Esophagus muscularis mucosa (tissue), 4 donors: ENCODE measurements around the gene NVL. TPM values are rescaled to one million over a fixed set of nuclear protein-coding genes. Genes with fewer than 3 reads are reported as not detected.
"Not testable (repeated sequence)": the region's sequence is repeated elsewhere in the genome, so short reads cannot be mapped to it uniquely, and the experiment has no call there.

Source experiments
- DNase-seq: peaks from one replicate; pipeline ENCODE4 v3.0.0-alpha.2; 2017; ENCODE audit errors: extremely low spot score
- H3K27ac ChIP-seq, 4 donors: fragments of 200-600 bp; sonication (generic); replicated peaks in 1 of 4; 1 replicate in 3 of 4; 2 replicates in 1 of 4; pipeline ENCODE4 v1.5.1; 2016 to 2019; ENCODE audit warnings: mild to moderate bottlenecking in 1 of 4
- H3K27me3 ChIP-seq, 4 donors: fragments of 200-600 bp; sonication (generic); one replicate each; pipeline versions ENCODE4 v1.5.1 to v1.6.0; 2016 to 2019
- H3K36me3 ChIP-seq, 4 donors: fragments of 200-600 bp; sonication (generic); one replicate each; pipeline ENCODE4 v1.5.1; 2016 to 2019
- H3K4me1 ChIP-seq, 4 donors: fragments of 200-600 bp; sonication (generic); one replicate each; pipeline ENCODE4 v1.5.1; 2016 to 2019
- H3K4me3 ChIP-seq, 4 donors: fragments of 200-600 bp; sonication (generic); 1 replicate in 2 of 4; 2 replicates in 2 of 4; pipeline ENCODE4 v1.5.1; 2016 to 2019; ENCODE audit warnings: mild to moderate bottlenecking in 4 of 4, moderate library complexity in 1 of 4
- H3K9me3 ChIP-seq, 4 donors: fragments of 200-600 bp; sonication (generic); 1 replicate in 3 of 4; 2 replicates in 1 of 4; pipeline ENCODE4 v1.5.1; 2016 to 2019
- CTCF ChIP-seq, 3 experiments: fragments of 200-600 bp in 2 of 3; fragments of 450-650 bp in 1 of 3; sonication (generic) in 2 of 3; IDR thresholded peaks; one replicate each; pipeline ENCODE4 v1.5.1; 2017 to 2019; ENCODE audit warnings: antibody characterized with exemption in 3 of 3, mild to moderate bottlenecking in 2 of 3, moderate library complexity in 1 of 3
- EP300 ChIP-seq: sonication (generic); formaldehyde crosslinking; IDR thresholded peaks from one replicate; pipeline ENCODE4 v1.6.1; 2017; ENCODE audit warnings: antibody characterized with exemption
- POLR2A ChIP-seq: fragments of 450-650 bp; IDR thresholded peaks from one replicate; pipeline ENCODE4 v1.6.1; 2017; ENCODE audit warnings: antibody characterized with exemption, moderate library complexity, mild to moderate bottlenecking, low read depth
- POLR2AphosphoS5 ChIP-seq, 2 donors: sonication (generic); formaldehyde crosslinking; IDR thresholded peaks; one replicate each; pipeline ENCODE4 v1.6.1; 2017; ENCODE audit warnings: antibody characterized with exemption in 2 of 2
- WGBS: methylation state at CpG from one replicate; pipeline ENCODE4 v1.1.5; 2018; 5-methylcytosine and 5-hydroxymethylcytosine counted together
- intact Hi-C: fragments of 100-400 bp; cut with DNase I; formaldehyde crosslinking; loops from one replicate; pipeline ENCODE4 v1.15.1; 2023
- total RNA-seq, 4 donors: library from RNA; depleted of rRNA; stranded (reverse); fragments of >200 nt; gene quantifications; one replicate each; pipeline versions ENCODE4 v1.1.0 to v1.2.1, GENCODE V29; 2016

NVL gene
- total RNA-seq, 4 donors from 2014 or later: 11.0 to 19.5 (median 15.9) TPM

DNA sequence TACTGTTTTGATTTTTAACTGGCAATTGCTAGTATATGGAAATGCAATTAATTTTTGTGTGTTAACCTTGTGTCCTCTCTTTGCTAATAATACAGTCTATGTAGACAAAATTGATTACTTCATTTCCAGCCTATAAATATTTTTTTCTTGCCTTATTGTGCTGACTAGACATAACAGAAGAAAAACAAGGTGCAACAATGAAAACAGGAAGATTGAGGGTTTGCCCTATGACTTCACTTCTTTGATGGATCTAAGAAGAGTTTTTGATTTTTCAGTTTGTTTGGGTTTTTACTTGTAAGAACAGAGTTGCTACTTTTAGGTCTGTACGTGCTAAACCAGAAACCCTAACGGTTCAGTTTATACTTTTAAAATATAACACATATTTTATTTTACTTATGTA, 18.2 kb upstream of the NVL start:
- Histone ChIP-seq H3K9me3 (peaks cover 0 to 14% (median 14%) of the 10 kb centered on the region in 4 donors), H3K36me3 (no peaks in the 10 kb centered on the region), H3K4me1 (no peaks in the 10 kb centered on the region), H3K27ac (no peak overlapping the region), H3K4me3 (no peak overlapping the region), H3K27me3 (peaks cover 0 to 8% (median 0%) of the 10 kb centered on the region in 4 donors)
- DNase-seq: no peak
- no peak for TF ChIP-seq EP300
- no peak for TF ChIP-seq POLR2A
- no peak for TF ChIP-seq CTCF (IDR thresholded peaks at IDR 0.05)
- no peak for TF ChIP-seq POLR2AphosphoS5 (IDR thresholded peaks at IDR 0.05)
- intact Hi-C loops: no loop called here
- WGBS: 85% methylated on average over 2 of the region's 2 CpGs

GRCh38 chr1:224343679-224344078, 13.7 kb upstream of the NVL start:
- peaks cover 0 to 19% (median 18%) of the 10 kb centered on the region in 4 donors for H3K9me3 ChIP-seq
- H3K4me1 ChIP-seq: peaks cover 5 to 7% (median 6%) of the 10 kb centered on the region in 4 donors
- H3K27ac ChIP-seq: no peak overlapping the region
- WGBS: 42% methylated on average over 3 of the region's 3 CpGs
- intact Hi-C loops: no loop called here
- H3K27me3 ChIP-seq: peaks cover 0 to 17% (median 0%) of the 10 kb centered on the region in 4 donors
- TF ChIP-seq POLR2AphosphoS5 (IDR thresholded peaks at IDR 0.05) (no peak), EP300 (no peak), CTCF (IDR thresholded peaks at IDR 0.05) (no peak), POLR2A (no peak)
- DNase-seq: no peak
- no peak overlapping the region for H3K4me3 ChIP-seq
- no peaks in the 10 kb centered on the region for H3K36me3 ChIP-seq

DNA sequence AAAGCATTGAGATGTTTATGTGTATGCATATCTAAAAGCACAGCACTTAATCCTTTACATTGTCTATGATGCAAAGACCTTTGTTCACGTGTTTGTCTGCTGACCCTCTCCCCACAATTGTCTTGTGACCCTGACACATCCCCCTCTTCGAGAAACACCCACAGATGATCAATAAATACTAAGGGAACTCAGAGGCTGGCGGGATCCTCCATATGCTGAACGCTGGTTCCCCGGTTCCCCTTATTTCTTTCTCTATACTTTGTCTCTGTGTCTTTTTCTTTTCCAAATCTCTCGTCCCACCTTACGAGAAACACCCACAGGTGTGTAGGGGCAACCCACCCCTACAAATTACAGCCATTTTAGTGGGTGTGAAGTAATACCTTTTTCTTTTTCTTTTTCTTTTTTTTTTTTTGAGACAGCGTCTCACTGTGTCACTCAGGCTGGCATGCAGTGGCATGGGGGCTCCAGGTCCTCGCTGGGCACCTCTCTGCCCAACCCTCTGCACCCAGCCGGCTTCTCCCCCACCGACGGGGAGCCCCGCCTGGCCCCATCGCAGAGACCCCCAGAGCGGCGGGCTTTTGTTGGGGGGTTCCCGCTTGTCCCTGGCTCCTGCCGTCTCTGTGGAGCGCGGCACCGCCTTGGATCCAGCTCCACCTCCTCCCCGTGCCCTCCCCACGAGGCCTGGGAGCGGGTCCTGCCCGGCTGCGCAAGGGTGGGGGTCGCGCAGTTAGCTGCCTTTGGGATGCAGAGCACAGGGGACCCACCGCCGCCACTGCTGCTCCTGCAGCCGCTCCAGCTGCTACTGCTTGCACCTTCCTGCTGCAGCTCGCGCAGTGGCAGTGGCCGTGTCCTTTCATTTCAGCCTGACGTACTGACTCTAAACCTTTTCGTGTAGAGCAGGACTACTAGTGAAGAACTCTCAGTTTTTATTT, 10.7 kb upstream of the NVL start:
- WGBS: 13% methylated on average over 26 of the region's 36 CpGs

GRCh38 chr1:224339442-224340033, 9.6 kb upstream of the NVL start:
- Histone ChIP-seq H3K4me3 (no peak overlapping the region), H3K9me3 (peaks cover 0 to 19% (median 18%) of the 10 kb centered on the region in 4 donors), H3K36me3 (no peaks in the 10 kb centered on the region), H3K4me1 (peaks cover 5 to 7% (median 6%) of the 10 kb centered on the region in 4 donors), H3K27ac (no peak overlapping the region), H3K27me3 (peaks cover 0 to 21% (median 0%) of the 10 kb centered on the region in 4 donors)
- DNase-seq: no peak
- WGBS: 91% methylated on average over 1 of the region's 4 CpGs
- intact Hi-C loops: loop anchor here (10.0 kb wide), 1 partner anchor 115 kb away; no protein-coding TSS in a partner anchor
- TF ChIP-seq EP300 (no peak), POLR2A (no peak), CTCF (IDR thresholded peaks at IDR 0.05) (no peak), POLR2AphosphoS5 (IDR thresholded peaks at IDR 0.05) (no peak)

More for the DNA sequence above, 10.7 kb upstream of the NVL start:
- Histone ChIP-seq H3K4me3 (peak overlapping the region; percentile 44 to 60 (median 50)), H3K27me3 (peaks cover 0 to 21% (median 0%) of the 10 kb centered on the region in 4 donors), H3K9me3 (peaks cover 0 to 19% (median 18%) of the 10 kb centered on the region in 4 donors)
- H3K36me3 ChIP-seq, H3K27ac ChIP-seq, DNase-seq, intact Hi-C loops, H3K4me1 ChIP-seq: not testable (repeated sequence)
